DMS153 (cell line): ENCODE results near the gene CAMKMT.

ENCODE experiments used
- DNase-seq: peaks from one replicate; lab custom pipeline; 2025; lab: John Stamatoyannopoulos, UW

The CAMKMT gene

GRCh38 chr2:44596537-44597320 is 235.0 kb downstream of the CAMKMT start:
- DNase-seq = no peak

GRCh38 chr2:44598330-44599119 is 236.8 kb downstream of the CAMKMT start:
- DNase-seq = no peak

DNA sequence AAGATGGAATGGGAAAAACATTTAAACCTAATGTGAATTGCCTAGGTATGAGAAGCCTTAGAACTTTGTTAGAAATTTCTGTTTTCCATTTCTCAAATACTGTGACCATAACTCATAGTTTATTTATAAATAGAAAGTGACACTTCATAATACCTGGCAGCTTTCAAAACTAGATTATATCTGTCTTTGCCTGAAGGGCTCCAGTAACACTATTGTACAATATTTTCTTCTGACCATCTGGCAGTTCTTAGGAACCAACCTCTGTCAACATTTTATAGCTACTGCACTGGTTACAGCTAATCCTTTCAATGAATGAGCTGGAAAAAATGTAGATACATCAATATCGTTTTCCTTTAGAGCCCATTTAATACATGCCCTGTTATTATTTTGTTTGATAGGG is 237.4 kb downstream of the CAMKMT start:
- peak; percentile 7 for DNase-seq

- DNase-seq = no peak
Observed at GRCh38 chr2:44602446-44602845, 240.7 kb downstream of the CAMKMT start.

- no peak for DNase-seq
Observed at GRCh38 chr2:44605511-44605910, 243.8 kb downstream of the CAMKMT start.

- DNase-seq = no peak
Observed at GRCh38 chr2:44612276-44612675, 250.5 kb downstream of the CAMKMT start.

DNA sequence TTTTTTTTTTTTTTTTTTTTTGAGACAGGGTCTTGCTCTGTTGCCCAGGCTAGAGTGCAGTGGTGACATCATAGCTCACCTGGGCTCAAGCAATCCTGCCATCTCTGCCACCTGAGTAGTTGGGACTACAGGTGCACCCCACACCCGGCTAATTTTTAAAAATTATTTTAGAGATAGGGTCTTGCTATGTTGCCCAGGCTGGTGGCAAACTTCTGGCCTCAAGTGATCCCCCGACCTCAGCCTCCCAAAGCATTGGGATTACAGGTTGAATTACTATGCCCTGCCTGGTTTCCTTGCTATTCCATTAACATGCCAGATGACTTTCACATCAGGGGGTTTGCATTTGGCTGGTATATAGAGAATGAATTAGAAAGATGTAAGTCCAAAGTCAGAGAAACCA is 253.2 kb downstream of the CAMKMT start:
- no peak for DNase-seq

GRCh38 chr2:44615950-44616518 is 254.3 kb downstream of the CAMKMT start:
- DNase-seq = no peak

GRCh38 chr2:44616667-44617155 is 255.0 kb downstream of the CAMKMT start:
- no peak for DNase-seq

GRCh38 chr2:44618251-44619023 is 256.7 kb downstream of the CAMKMT start:
- no peak for DNase-seq

DNA sequence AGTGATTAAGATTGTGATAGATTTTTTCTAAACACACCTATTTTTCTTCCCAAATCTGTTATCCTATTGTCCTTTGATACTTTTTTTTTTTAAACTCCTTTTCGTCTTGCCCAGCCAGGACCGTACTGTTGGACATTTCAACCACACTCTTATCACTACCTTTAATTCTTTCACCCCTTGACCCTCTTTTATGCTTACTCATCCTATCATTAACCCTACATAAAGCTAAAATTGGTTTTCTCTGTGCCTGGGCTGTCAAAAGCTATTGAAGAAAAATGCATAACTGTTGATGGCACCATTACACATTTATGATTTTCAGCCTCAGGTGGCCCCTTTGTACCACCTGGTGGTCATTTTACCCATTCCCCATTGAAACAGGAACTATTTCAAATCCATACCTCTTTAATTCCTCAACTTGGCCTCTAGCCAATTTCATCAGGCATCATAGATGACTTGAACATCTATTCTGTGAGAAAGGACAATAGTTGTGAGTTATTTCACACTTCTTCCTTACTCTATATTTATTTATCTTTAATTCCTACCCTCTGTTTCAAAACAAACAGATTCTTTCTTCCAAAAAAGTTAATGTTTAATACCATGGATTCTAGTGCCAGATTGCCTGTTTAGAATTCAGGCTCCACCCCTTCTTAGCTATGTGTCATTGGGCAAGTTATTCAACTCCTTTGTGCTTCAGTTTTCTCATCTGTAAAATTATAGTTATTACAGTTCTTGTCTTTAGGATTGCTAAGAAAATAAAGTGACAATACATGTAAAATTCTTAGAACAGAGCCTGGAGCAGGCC is 258.6 kb downstream of the CAMKMT start:
- no peak for DNase-seq

GRCh38 chr2:44623622-44624351 is 262.0 kb downstream of the CAMKMT start:
- peak; percentile 30 for DNase-seq

DNA sequence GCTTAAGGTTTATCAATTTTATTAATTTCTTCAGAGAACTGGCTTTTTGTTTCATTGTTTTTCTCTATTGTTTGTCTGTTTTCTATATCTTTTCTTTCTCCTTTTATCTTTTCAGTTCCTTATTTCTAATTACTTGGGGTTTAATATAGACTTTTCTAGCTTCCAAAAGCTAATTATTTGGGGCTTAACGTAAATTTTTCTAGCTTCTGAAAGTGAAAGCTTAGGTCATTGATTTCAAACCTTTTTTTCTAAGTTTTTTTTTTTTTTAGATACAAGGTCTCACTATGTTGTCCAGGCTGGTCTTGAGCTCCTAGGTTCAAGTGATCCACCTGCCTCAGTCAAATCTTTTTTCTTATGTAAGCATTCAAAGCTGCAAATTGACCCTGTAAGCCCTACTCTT is 266.6 kb downstream of the CAMKMT start:
- DNase-seq = no peak

DNA sequence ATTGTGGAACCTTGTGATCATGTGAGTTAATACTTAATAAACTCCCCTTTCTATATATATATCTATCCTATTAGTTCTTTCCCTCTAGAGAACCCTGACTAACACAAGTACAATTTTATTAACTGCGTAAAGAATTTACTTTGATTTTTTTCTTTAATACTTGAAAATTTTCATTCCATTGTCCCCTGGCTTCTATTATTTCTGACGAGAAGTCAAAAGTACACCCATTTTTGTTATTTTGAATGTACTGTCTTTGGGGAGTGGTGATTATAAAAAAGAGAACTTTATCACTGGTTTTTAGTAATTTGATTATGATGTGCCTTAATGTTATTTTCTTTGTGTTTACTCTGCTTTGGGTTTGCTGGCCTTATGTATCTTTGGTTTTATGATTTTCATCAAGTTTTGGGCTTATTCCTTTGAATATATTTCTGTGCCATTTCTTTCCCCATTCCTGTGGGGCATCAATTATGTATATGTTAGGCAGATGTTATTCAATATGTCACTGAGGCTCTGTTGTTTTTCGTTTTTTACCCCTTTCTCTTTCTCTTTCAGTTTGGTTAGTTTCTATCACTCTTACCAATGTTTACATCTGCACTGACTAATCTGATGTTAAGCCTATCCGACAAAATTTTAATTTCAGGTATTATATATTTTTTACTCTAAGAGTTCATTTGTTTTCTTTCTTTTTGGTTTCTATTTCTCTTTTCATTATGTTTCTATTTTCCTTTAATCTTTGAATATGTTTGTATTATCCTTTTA is 271.4 kb downstream of the CAMKMT start:
- DNase-seq = no peak

- no peak for DNase-seq
Observed at GRCh38 chr2:44635725-44636124, 274.0 kb downstream of the CAMKMT start.

- no peak for DNase-seq
Observed at GRCh38 chr2:44638649-44639048, 276.9 kb downstream of the CAMKMT start.

DNA sequence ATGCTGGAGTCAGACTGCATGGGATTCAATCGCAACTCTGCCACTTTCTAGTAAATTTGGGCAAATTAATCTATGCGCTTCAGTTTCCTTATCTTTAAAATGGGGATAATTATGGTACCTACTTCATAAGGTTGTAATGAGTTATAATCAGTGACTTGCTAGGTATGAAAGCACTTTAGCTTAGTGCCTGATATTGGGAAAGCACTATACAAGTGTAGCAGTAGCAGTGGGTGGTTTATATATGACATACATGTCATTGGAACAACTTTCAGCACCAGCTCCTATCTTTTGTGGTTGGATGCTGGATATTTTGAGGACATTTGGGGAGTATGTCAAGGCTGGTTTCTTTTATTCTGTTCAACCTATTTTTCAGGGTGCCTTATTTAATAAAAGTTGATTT is 277.7 kb downstream of the CAMKMT start:
- no peak for DNase-seq

DNA sequence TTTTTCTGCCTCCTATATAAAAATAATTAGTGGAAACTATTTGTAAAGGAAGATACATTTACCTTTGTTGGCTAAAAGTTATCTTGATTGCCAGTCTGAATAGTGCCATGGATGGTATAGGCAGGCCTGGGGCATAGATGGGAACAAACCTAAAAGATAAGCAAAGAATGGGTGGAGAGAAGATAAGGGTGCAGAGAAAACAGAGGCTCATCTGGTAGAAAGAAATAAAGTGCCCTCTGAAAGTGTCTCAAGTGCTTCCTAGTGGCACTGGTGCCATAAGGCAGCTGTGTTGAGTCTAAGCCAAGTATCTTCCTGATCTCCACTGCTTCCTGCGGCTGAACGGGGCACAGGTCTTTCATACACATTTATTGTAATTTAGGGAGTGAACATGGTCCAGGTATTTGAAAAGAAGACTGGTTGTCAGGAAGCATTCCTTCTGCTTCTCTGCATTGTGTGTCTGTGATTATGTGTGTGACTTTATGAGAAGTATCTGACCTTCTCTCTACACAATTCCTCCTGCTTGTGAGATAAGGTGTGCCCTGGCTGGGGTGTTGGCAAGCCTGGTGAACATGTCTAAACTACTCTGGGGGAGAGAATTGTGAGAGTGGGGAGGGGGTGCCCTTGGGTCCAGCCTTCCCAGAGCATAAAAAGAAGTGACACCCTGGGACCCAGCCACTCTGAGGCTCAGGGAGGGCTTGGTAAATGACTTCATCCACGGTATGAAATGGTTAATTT is 280.5 kb downstream of the CAMKMT start:
- DNase-seq = no peak

DNA sequence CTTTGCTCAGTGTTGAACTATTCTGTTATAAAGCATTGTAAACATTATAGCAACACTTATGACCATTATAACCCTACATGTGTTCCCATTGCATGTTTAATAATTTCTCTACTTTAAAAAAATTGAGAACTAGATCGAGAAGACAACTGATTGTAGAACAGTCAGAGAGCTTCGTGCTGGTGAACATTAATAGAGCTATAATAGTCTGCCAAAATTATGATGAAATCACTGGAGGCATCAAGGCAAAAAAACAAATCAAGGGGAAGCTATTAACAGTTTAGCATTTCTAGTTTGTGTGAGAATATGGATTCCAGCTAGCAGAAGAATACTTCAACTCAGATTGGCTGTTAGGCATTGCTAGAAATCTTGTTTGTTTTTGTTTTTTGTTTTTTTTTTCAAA is 284.2 kb downstream of the CAMKMT start:
- DNase-seq = no peak
